ENCODE data around the gene ZNF217.
"Not testable (repeated sequence)": the region's sequence is repeated elsewhere in the genome, so short reads cannot be mapped to it uniquely, and the experiment has no call there.

The ZNF217 gene

GRCh38 chr20:53593466-53594007 is at the start of gene ZNF217:
Gene ZNF217 (minus strand): TSS chr20:53593839. CDS start chr20:53582826, 11,013 bp downstream.
- peak; percentile 26 for DNase-seq

DNA sequence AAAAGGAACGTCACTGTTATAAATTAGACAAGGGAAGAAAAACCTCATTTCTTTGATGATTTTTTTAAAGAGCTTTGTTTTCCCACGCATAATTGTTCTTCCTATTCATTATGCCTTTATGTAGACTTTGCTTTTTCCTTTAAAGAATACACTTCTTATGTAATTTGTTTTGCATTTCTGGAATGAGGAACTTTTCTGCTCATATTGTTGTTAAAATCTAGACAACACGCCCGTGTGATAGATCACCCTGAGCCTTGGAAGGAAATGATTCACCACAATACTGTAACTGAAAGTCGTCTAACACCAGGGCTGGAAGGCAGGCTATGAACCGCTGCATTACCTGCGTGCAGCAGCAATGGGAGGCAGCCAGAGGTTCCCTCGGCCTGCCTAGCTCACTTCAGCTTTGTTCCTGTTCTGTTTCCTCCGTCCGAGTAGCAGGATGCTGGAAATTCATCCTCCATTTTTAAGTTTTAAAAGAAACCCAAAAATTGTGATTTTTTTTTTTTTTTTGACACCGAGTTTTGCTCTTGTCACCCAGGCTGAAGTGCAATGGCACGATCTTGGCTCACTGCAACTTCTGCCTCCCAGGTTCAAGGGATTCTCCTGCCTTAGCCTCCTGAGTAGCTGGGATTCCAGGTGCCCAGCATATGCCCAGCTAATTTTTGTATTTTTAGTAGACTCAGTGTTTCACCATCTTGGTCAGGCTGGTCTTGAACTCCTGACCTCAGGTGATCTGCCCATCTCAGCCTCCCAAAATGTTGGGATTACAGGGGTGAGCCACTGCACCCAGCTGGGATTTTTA is 49.6 kb upstream of the ZNF217 start:
- DNase-seq, result no peak

DNA sequence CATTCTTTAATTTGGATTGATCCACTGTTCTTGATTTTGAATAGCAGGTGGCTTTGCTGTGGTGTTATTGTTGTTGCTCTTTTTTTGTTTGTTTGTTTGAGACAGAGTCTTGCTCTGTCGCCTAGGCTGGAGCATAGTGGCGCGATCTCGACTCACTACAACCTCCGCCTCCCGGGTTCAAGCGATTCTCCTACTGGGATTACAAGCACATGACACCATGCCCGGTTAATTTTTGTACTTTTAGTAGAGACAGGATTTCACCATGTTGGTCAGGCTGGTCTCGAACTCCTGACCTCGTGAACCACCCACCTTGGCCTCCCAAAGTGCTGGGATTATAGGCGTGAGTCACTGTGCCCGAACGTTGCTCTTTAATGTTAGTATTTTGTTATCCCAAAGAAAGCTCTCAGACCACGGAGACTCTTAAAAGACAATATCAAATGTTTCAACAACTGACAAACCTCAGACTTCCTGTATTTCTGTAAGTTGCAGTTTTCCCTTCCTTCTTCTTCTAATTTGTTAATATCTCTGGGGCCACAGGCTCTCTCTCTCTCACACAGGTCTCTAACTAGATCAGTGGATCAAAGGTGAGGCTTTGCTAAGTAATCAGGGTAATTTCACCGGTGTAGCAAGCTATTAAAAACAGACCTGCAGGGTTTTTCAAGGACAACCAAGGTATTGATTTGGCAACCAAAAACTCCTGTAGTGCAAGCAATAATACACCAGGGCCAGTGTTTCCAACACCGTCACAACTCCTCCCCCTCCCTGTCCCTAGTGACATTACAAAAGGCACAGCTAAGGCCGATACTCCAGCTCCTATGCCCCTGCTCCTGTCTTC is 48.8 kb upstream of the ZNF217 start:
- no peak for DNase-seq

- no peak for DNase-seq
Observed at GRCh38 chr20:53639647-53640440, 46.2 kb upstream of the ZNF217 start.

DNA sequence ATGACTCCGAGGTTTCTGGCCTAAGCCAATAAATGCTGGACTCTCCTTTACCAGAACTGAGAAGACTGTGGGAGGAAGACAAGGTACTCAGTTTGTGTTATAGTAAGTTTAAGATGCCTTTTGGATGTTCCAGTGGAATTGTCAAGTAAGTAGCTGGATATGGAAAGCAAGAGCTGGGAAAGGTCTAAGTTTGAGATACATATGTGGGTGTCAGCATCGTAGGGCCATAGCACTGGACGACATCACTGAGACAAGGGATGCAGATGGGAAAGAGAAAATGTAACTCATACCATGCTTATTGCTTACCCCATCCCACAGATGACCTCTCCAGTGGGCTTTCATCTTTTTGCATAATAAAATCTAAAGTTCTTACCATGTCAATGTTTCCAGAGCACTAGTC is 45.5 kb upstream of the ZNF217 start:
- DNase-seq, result no peak

- not testable (repeated sequence) for DNase-seq
Observed at GRCh38 chr20:53637310-53637709, 43.7 kb upstream of the ZNF217 start.

GRCh38 chr20:53636540-53637097 is 43.0 kb upstream of the ZNF217 start:
- DNase-seq, result no peak

DNA sequence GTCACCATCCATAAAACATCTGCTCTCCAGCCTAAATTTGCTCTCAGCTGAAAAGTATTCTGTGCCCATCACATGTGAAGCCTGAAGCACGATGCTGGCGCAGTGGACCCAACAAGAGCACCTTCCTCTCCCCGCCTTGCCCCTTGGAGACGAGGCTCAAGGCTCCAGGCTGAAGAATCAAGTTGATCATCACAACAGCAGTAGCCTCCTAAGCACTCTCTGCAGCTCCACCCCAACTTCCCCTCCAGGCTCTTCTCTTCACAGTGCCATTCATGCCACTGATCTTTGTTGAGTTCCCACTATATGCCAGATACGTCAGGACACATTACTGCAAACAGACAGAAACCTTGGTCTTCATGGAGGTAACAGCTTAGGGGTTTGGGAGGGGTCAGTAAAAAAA is 41.6 kb upstream of the ZNF217 start:
- no peak for DNase-seq

GRCh38 chr20:53631909-53632662 is 38.4 kb upstream of the ZNF217 start:
- DNase-seq, result no peak

DNA sequence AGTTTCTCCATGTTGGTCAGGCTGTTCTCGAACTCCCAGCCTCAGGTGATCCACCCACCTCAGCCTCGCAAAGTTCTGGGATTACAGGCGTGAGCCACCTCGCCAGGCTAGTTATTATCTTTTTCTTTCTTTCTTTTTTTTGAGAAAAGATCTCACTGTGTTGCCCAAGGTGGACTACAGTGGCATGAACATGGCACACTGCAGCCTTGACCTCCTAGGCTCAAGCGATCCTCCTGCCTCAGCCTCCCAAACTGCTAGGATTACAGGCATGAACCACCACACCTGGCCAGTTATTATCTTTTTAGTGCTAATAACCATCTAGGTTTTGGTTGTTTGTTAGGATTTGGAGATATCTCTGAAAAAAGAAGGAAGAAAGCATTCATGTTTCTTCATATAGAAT is 35.8 kb upstream of the ZNF217 start:
- DNase-seq, result no peak

DNA sequence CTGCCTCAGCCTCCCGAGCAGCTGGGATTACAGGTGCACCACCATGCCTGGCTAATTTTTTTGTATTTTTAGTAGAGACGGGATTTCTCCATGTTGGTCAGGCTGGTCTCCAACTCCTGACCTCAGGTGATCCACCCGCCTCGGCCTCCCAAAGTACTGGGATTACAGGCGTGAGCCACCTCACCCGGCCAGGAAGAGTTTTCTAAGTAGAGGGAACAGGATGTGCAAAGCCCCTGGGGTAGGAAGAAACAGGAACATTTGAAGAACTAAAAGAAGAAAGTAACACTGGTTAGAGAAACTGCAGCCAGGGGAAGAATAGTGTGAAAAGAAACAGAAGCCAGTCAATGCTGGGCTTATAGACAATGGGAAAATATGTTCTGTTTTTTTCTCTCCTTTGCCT is 35.1 kb upstream of the ZNF217 start:
- not testable (repeated sequence) for DNase-seq

- no peak for DNase-seq
Observed at GRCh38 chr20:53628076-53628475, 34.4 kb upstream of the ZNF217 start.

DNA sequence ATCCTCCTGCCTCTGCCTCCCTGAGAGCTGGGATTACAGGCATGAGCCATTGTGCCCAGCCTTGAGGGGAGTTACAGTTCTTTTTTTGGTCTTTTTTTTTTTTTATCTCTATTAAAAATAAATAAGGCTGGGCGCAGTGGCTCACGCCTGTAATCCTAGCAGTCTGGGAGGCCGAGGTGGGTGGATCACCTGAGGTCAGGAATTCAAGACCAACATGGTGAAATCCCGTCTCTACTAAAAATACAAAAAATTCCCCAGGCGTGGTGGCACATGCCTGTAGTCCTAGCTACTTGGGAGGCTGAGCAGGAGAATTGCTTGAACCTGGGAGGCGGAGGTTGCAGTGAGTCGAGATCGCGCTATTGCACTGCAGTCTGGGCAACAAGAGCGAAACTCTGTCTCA is 33.4 kb upstream of the ZNF217 start:
- not testable (repeated sequence) for DNase-seq

- no peak for DNase-seq
Observed at GRCh38 chr20:53626584-53626983, 32.9 kb upstream of the ZNF217 start.

DNA sequence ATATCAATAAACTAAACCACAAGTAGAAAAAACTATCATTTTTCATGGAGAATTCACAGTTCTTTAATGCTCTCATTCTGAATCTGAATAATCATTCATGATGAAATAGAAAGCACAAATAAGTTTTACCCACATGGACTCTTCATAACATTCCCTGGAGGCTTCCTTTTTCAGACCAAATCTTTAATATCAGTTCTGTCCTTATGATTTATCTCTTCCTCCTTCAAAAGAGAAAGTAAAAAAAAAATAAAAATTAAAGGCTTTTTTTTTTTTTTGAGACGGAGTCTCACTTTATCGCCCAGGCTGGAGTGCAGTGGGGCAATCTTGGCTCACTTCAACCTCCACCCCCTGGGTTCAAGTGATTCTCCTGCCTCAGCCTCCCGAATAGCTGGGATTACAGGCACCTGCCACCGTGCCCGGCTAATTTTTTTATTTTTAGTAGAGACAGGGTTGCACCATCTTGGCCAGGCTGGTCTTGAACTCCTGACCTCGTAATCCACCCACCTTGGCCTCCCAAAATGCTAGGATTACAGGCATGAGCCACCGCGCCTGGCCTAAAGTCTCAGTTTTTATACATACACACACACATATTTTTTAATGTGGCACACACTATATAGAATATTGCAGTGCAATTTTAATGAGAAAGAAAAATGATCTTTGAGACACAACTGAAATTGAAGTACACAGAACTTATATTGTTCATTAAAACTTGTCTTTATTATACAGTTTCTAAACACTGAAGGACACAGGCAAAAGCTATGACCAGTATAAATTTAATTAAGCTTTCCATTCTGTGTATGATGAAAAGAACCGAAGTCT is 31.9 kb upstream of the ZNF217 start:
- DNase-seq, result no peak

- not testable (repeated sequence) for DNase-seq
Observed at GRCh38 chr20:53624927-53625250, 31.2 kb upstream of the ZNF217 start.

DNA sequence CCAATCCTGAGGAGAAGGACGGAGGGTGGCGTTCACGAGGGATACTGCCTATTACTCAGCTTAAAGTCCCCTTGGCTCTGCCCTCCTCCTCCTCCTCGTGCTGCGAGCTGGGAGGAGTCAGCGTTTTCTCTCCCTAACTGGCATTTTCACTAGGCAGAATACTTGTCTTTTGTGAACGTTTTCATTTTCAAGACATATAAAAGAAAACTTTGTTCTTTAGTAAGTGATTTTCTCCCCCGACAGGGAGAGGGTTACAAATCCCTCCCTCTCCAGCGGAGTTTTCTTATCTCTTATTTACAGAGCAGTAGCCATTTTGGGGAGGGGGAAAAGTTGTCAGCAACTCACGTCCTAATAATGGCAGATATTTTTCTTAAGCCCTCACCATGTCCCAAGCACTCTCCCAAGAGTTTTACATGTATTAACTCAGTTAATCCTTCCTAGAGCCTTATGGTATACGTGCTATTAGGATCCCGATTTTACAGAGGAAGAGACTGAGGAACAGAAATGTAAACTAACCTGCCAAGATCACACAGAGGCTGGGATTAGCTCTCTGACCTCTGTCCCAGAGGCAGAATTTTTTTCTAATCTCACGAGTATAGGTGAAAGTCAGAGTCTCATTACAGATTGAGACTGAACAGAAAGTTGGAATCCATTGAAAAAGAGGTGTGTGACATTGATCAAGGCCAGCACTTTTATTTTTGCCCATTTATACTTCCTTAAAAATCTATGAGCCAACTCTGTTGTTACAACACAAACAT is 30.0 kb upstream of the ZNF217 start:
- peak; percentile 93 for DNase-seq

- no peak for DNase-seq
Observed at GRCh38 chr20:53623134-53623453, 29.5 kb upstream of the ZNF217 start.

- DNase-seq, result peak; percentile 60
Observed at GRCh38 chr20:53622247-53623133, 28.9 kb upstream of the ZNF217 start.
